GM12892 (cell line): ENCODE data around the gene ELF2.

ENCODE experiments used
- POLR2A ChIP-seq: IDR thresholded peaks from 2 replicates; pipeline ENCODE4 v1.6.1; 2011; ENCODE audit warnings: low read depth, low read length, control low read depth
- POLR2AphosphoS5 ChIP-seq: IDR thresholded peaks from 2 replicates; pipeline ENCODE4 v1.6.1; 2011; ENCODE audit warnings: low read depth, low read length, control low read depth
- TAF1 ChIP-seq: IDR thresholded peaks from 2 replicates; pipeline ENCODE4 v1.6.1; 2011; ENCODE audit warnings: low read depth, mild to moderate bottlenecking, control low read depth, low read length, borderline replicate concordance

- TF ChIP-seq POLR2A (no peak), TAF1 (no peak), POLR2AphosphoS5 (no peak)
These were observed 154.2 kb downstream of the ELF2 start for GRCh38 chr4:139022835-139023234.
